Keratinocyte (primary cell): ENCODE measurements around the gene TENM4. TPM values are rescaled to one million over a fixed set of nuclear protein-coding genes. Genes with fewer than 3 reads are reported as not detected.

ENCODE experiments used
- DNase-seq: peaks from one replicate; pipeline ENCODE4 v3.0.0-alpha.2; 2011; ENCODE audit warnings: low read depth, missing footprints, low spot score
- FAIRE-seq: peaks from 2 replicates; lab custom pipeline; 2011; peaks lifted over from hg19 to GRCh38; lab: Jason Lieb, UNC
- H2AFZ ChIP-seq: 2 replicates; pipeline ENCODE4 v1.6.0; 2012; ENCODE audit warnings: low read length, control low read depth, inconsistent platforms; ENCODE audit not compliant: control insufficient read depth
- H3K27ac ChIP-seq: 2 replicates; pipeline ENCODE4 v1.5.1; 2011; ENCODE audit warnings: low read length; ENCODE audit not compliant: control insufficient read depth, insufficient read depth
- H3K27me3 ChIP-seq: 3 replicates; pipeline ENCODE4 v1.6.0; 2011; ENCODE audit warnings: low read length; ENCODE audit not compliant: control insufficient read depth, insufficient read depth; ENCODE audit errors: extremely low read depth
- H3K36me3 ChIP-seq, 2 experiments: 2 replicates in 1 of 2; 3 replicates in 1 of 2; pipeline ENCODE4 v1.5.1; 2011; ENCODE audit warnings: low read length in 2 of 2, mild to moderate bottlenecking in 1 of 2; ENCODE audit not compliant: control insufficient read depth in 2 of 2, insufficient read depth in 2 of 2; ENCODE audit errors: extremely low read depth in 1 of 2
- H3K4me1 ChIP-seq: 3 replicates; pipeline ENCODE4 v1.5.1; 2011; ENCODE audit warnings: low read length; ENCODE audit not compliant: control insufficient read depth, insufficient read depth; ENCODE audit errors: extremely low read depth
- H3K4me2 ChIP-seq: 3 replicates; pipeline ENCODE4 v1.6.0; 2011; ENCODE audit warnings: low read depth, low read length; ENCODE audit not compliant: control insufficient read depth, insufficient read depth; ENCODE audit errors: extremely low read depth
- H3K4me3 ChIP-seq, 3 experiments: fragments of 200-600 bp in 1 of 3; sonication (generic) in 1 of 3; 2 replicates in 2 of 3; 3 replicates in 1 of 3; pipeline ENCODE4 v1.5.1; 2011 to 2016; ENCODE audit warnings: low read length in 3 of 3, mild to moderate bottlenecking in 3 of 3, control low read depth in 2 of 3, inconsistent platforms in 1 of 3, low read depth in 1 of 3, mixed read lengths in 1 of 3, mixed run types in 1 of 3, moderate library complexity in 1 of 3; ENCODE audit not compliant: control insufficient read depth in 2 of 3, insufficient read depth in 2 of 3; ENCODE audit errors: extremely low read depth in 1 of 3
- H3K79me2 ChIP-seq: 2 replicates; pipeline ENCODE4 v1.6.0; 2012; ENCODE audit warnings: low read length; ENCODE audit not compliant: control insufficient read depth, insufficient read depth
- H3K9ac ChIP-seq: 3 replicates; pipeline ENCODE4 v1.6.0; 2011; ENCODE audit warnings: low read length; ENCODE audit not compliant: control insufficient read depth, insufficient read depth; ENCODE audit errors: extremely low read depth
- H3K9me1 ChIP-seq: 3 replicates; pipeline ENCODE4 v1.6.0; 2011; ENCODE audit warnings: low read length; ENCODE audit not compliant: control insufficient read depth, insufficient read depth; ENCODE audit errors: extremely low read depth
- H3K9me3 ChIP-seq: 2 replicates; pipeline ENCODE4 v1.5.1; 2012; ENCODE audit warnings: low read depth, low read length; ENCODE audit not compliant: control insufficient read depth
- H4K20me1 ChIP-seq: 3 replicates; pipeline ENCODE4 v1.6.0; 2011; ENCODE audit warnings: low read length; ENCODE audit not compliant: control insufficient read depth, insufficient read depth; ENCODE audit errors: extremely low read depth
- EZH2 ChIP-seq: IDR thresholded peaks from one replicate; pipeline ENCODE4 v1.6.1; 2012; ENCODE audit warnings: inconsistent platforms, mild to moderate bottlenecking, low read length, moderate library complexity
- dilution Hi-C: fragments of 300-500 bp; cut with MboI; formaldehyde crosslinking; loops from one replicate; pipeline ENCODE4 v1.7.0; 2020; ENCODE audit warnings: low sequenced_read_pairs; ENCODE audit not compliant: extremely low pct_ligation_motif_present
- polyA plus RNA-seq, 5 experiments: library from polyadenylated mRNA; depleted of rRNA in 3 of 5; stranded (reverse) in 3 of 5; stranded (forward) in 1 of 5; unstranded in 1 of 5; fragments of >200 nt; gene quantifications; 1 replicate in 1 of 5; 2 replicates in 3 of 5; 3 replicates in 1 of 5; pipeline versions ENCODE4 v1.2.1 to v1.2.3, GENCODE V29; 2011 to 2012; ENCODE audit warnings: missing spikeins in 2 of 5, low read depth in 1 of 5, low replicate concordance in 1 of 5
- TF ChIP-seq, protein P1 (sequence below), 3 experiments: IDR thresholded peaks in 1 of 3; conservative IDR thresholded peaks in 1 of 3; optimal IDR thresholded peaks in 1 of 3; 2 replicates in 2 of 3; 3 replicates in 1 of 3; pipeline versions ENCODE3 to v1.5.1; 2011; ENCODE audit warnings: low read length in 3 of 3, mild to moderate bottlenecking in 3 of 3, moderate library complexity in 2 of 3, control low read depth in 1 of 3, inconsistent platforms in 1 of 3; ENCODE audit not compliant: insufficient read depth in 2 of 3; ENCODE audit errors: extremely low read depth in 1 of 3

Gene TENM4
- polyA plus RNA-seq, 1 donor (not counting 4 experiments of a cell fraction or from before 2014, with no cell fraction given), result 3.5 TPM

DNA sequence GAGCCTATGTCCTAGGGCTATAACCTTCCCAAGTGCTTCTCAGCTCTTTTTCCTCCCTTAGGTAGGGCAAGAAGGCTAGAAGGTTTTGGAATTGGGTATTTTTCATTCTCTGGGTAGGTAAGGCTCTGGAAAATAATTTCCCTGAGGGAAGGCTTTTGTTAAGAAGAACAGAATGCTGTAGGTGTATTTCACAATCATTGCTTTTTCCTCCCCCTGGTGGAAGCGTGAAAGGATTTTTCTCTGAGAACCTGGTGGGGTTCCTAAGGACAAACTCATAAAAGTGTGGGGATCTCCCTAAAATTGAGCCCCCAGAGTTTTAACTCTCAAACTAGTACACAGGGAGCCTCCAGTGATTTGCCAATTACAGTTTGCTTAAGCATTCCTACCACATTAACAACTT lies 825.1 kb downstream of the TENM4 start:
- H3K79me2 ChIP-seq, result no peaks in the 10 kb centered on the region
- TF ChIP-seq, protein P1, sequence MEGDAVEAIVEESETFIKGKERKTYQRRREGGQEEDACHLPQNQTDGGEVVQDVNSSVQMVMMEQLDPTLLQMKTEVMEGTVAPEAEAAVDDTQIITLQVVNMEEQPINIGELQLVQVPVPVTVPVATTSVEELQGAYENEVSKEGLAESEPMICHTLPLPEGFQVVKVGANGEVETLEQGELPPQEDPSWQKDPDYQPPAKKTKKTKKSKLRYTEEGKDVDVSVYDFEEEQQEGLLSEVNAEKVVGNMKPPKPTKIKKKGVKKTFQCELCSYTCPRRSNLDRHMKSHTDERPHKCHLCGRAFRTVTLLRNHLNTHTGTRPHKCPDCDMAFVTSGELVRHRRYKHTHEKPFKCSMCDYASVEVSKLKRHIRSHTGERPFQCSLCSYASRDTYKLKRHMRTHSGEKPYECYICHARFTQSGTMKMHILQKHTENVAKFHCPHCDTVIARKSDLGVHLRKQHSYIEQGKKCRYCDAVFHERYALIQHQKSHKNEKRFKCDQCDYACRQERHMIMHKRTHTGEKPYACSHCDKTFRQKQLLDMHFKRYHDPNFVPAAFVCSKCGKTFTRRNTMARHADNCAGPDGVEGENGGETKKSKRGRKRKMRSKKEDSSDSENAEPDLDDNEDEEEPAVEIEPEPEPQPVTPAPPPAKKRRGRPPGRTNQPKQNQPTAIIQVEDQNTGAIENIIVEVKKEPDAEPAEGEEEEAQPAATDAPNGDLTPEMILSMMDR (optimal IDR thresholded peaks at IDR 0.05 in 1 of 3, IDR thresholded peaks at IDR 0.05 in 1 of 3, conservative IDR thresholded peaks at IDR 0.05 in 1 of 3; ENCODE audit: extremely low read depth in 1 of 3, insufficient read depth in 2 of 3, low read length in 3 of 3), result peak in 2 of 3 experiments; percentile 18 to 21
- no peak for TF ChIP-seq EZH2
- no peak for FAIRE-seq
- H3K4me1 ChIP-seq, result no peaks in the 10 kb centered on the region
- H3K27ac ChIP-seq, result no peak overlapping the region
- H3K27me3 ChIP-seq, result no peaks in the 10 kb centered on the region
- no peak overlapping the region for H3K4me2 ChIP-seq
- dilution Hi-C loops, result no loop called here
- H3K9me3 ChIP-seq, result no peaks in the 10 kb centered on the region
- no peaks in the 10 kb centered on the region for H4K20me1 ChIP-seq
- no peak for DNase-seq
- no peak overlapping the region for H2AFZ ChIP-seq
- H3K36me3 ChIP-seq, result no peaks in the 10 kb centered on the region
- no peak overlapping the region for H3K9ac ChIP-seq
- no peak overlapping the region for H3K4me3 ChIP-seq
- no peaks in the 10 kb centered on the region for H3K9me1 ChIP-seq

DNA sequence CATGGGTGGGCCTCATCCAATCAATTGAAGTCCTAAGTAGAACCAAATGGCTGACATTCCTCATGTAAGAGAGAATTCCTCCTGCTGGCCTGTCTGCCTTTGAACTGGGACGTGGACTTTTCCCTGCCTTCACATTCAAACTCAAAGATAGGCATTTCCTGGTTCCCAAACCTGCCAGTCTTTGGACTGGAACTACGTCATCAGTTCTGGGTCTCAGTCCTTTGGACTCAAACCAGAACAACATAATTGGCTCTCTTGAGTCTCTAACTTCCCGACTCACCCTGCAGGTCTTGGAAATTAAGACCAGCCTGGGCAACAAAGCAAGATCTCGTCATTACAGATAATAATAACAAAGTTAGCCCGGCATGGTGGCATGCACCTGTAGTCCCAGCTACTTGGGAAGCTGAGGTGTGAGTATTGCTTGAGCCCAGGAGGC lies 827.4 kb downstream of the TENM4 start:
- H3K27ac ChIP-seq, result no peak overlapping the region
- DNase-seq (no peak), FAIRE-seq (no peak)
- no peaks in the 10 kb centered on the region for H3K79me2 ChIP-seq
- H3K4me3 ChIP-seq, result no peak overlapping the region
- no peaks in the 10 kb centered on the region for H3K27me3 ChIP-seq
- H4K20me1 ChIP-seq, result no peaks in the 10 kb centered on the region
- dilution Hi-C loops, result no loop called here
- H3K4me2 ChIP-seq, result no peak overlapping the region
- TF ChIP-seq, protein P1 (optimal IDR thresholded peaks at IDR 0.05 in 1 of 3, IDR thresholded peaks at IDR 0.05 in 1 of 3, conservative IDR thresholded peaks at IDR 0.05 in 1 of 3; ENCODE audit: extremely low read depth in 1 of 3, insufficient read depth in 2 of 3, low read length in 3 of 3), result no peak
- no peak for TF ChIP-seq EZH2
- no peaks in the 10 kb centered on the region for H3K9me1 ChIP-seq
- no peak overlapping the region for H3K9ac ChIP-seq
- H3K4me1 ChIP-seq, result no peaks in the 10 kb centered on the region
- no peak overlapping the region for H2AFZ ChIP-seq
- no peaks in the 10 kb centered on the region for H3K9me3 ChIP-seq
- no peaks in the 10 kb centered on the region for H3K36me3 ChIP-seq
